Lower lobe of right lung (tissue), 2 donors: ENCODE measurements around the gene NUDT6. TPM values are rescaled to one million over a fixed set of nuclear protein-coding genes. Genes with fewer than 3 reads are reported as not detected.
"Not testable (repeated sequence)": the region's sequence is repeated elsewhere in the genome, so short reads cannot be mapped to it uniquely, and the experiment has no call there.

Experiments used
- ATAC-seq, 2 donors: fragments of 200-7000 bp; cut with Tn5 transposase; one replicate each; pipeline ENCODE4 v1.9.1; 2020 to 2022; ENCODE audit warnings: mild to moderate bottlenecking in 2 of 2, moderate library complexity in 2 of 2
- DNase-seq: peaks from one replicate; pipeline ENCODE4 v3.0.0-alpha.2; 2020
- H3K27ac ChIP-seq: fragments of 200-600 bp; one replicate; pipeline ENCODE4 v1.8.0; 2022
- H3K27me3 ChIP-seq: fragments of 200-600 bp; one replicate; pipeline ENCODE4 v1.8.0; 2022; ENCODE audit warnings: low read depth
- H3K36me3 ChIP-seq: fragments of 200-600 bp; one replicate; pipeline ENCODE4 v1.8.0; 2022; ENCODE audit warnings: mild to moderate bottlenecking
- H3K4me1 ChIP-seq: fragments of 200-600 bp; one replicate; pipeline ENCODE4 v1.8.0; 2022
- H3K4me3 ChIP-seq: fragments of 200-600 bp; one replicate; pipeline ENCODE4 v1.8.0; 2022; ENCODE audit warnings: mild to moderate bottlenecking
- H3K9me3 ChIP-seq: fragments of 200-600 bp; one replicate; pipeline ENCODE4 v1.8.0; 2022
- intact Hi-C: fragments of 100-400 bp; cut with DNase I; formaldehyde crosslinking; loops from one replicate; pipeline ENCODE4 v1.11.0; 2022
- total RNA-seq: library from RNA; stranded (reverse); fragmentation: NEBNext Ultra II Directional; extraction: Animal tissue kit (Norgen Biotek cat#: 25700); gene quantifications from one replicate; pipeline ENCODE4 v1.2.1, GENCODE V29; 2021
- TF ChIP-seq, protein P1 (sequence below): fragments of 200-600 bp; IDR thresholded peaks from one replicate; pipeline ENCODE4 v1.8.0; 2022; ENCODE audit warnings: antibody characterized with exemption, mild to moderate bottlenecking
- donor health status: DM: no; HTN: yes; CAD: no; lungs with severe emphysema.

NUDT6 gene
- total RNA-seq, 1 donor from 2014 or later: 5.3 TPM

DNA sequence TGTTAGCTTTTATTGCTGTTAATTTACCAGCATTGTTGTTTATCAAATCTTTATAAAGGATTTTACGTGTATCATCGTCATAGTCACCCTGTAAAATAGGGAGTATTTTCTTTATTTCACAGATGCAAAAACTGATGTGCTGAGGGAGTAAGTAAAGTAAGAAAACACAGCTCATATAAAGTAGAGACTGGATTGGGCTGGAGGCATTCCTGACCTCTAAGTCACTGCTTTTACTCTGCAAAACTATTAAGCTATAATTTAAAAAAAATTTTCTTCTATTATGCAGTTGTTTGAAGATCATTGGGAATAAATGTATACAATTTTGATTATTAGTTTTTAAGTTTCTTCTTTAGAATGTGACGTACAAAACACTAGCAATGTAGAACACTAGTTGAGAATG, 45.9 kb downstream of the NUDT6 start:
- H3K27me3 ChIP-seq: no peaks in the 10 kb centered on the region
- intact Hi-C loops: no loop called here
- no peak for DNase-seq
- TF ChIP-seq, protein P1, sequence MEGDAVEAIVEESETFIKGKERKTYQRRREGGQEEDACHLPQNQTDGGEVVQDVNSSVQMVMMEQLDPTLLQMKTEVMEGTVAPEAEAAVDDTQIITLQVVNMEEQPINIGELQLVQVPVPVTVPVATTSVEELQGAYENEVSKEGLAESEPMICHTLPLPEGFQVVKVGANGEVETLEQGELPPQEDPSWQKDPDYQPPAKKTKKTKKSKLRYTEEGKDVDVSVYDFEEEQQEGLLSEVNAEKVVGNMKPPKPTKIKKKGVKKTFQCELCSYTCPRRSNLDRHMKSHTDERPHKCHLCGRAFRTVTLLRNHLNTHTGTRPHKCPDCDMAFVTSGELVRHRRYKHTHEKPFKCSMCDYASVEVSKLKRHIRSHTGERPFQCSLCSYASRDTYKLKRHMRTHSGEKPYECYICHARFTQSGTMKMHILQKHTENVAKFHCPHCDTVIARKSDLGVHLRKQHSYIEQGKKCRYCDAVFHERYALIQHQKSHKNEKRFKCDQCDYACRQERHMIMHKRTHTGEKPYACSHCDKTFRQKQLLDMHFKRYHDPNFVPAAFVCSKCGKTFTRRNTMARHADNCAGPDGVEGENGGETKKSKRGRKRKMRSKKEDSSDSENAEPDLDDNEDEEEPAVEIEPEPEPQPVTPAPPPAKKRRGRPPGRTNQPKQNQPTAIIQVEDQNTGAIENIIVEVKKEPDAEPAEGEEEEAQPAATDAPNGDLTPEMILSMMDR: no peak
- no peak for ATAC-seq
- no peak overlapping the region for H3K4me3 ChIP-seq
- H3K36me3 ChIP-seq: no peaks in the 10 kb centered on the region
- H3K9me3 ChIP-seq: no peaks in the 10 kb centered on the region
- no peak overlapping the region for H3K27ac ChIP-seq
- H3K4me1 ChIP-seq: no peaks in the 10 kb centered on the region

DNA sequence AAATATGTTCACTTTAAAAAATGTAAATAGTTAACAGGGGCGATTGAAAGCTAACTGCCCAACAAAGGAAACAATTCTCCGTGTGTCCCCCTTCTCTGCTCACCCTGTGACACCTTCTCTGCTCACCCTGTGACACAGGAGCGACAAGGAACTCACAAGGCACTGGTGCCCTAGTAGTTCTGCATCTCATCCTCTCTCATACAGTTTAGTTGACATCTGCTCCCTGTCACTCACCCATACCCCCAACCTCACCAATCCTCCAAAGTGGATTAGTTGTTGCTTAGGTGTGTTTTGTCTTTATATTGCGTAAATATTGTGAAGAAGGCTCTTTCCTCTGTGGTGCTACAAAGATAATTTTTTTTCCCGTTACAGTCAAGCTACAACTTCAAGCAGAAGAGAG, 46.4 kb downstream of the NUDT6 start:
- Histone ChIP-seq H3K36me3 (no peaks in the 10 kb centered on the region), H3K27ac (no peak overlapping the region), H3K4me1 (no peaks in the 10 kb centered on the region), H3K27me3 (no peaks in the 10 kb centered on the region), H3K4me3 (no peak overlapping the region), H3K9me3 (no peaks in the 10 kb centered on the region)
- intact Hi-C loops: no loop called here
- no peak for DNase-seq
- TF ChIP-seq, protein P1: no peak
- ATAC-seq: no peak

DNA sequence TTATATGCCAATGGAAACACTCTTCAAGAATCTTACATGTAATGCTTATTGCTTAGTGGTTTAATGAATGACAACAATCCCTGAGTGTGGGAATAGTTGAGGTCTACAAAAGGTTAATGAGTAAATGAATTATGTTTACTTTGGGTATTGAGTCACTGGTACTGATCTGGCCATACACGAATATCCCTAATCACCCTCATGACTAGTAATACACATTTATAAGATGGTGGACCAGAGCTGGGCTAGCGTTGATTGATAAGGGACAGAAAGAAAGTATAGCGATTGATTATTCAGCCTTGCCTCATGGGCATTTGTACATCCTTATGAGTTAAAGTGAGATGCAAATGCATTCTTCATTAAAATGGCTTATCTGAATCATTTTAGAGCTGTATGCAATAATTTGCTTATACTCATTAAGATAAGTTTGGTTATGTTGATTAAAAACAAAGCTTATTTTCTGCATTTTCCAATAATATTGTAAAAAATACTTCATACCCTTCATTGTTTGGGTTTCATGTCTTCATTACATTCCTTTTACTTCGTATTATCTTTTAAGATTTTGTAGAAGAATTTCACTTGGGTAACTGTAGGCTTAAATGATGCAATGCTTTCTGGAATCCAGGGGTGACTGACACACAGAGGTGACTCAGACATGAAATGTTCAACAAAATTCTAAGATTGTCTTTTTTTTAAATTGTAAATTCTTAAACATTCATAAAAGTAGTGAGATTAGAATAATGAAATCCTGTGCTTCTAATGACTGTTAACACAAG, 48.4 kb downstream of the NUDT6 start:
- Histone ChIP-seq H3K27ac (no peak overlapping the region), H3K4me1 (no peaks in the 10 kb centered on the region), H3K4me3 (no peak overlapping the region), H3K27me3 (no peaks in the 10 kb centered on the region), H3K36me3 (no peaks in the 10 kb centered on the region), H3K9me3 (no peaks in the 10 kb centered on the region)
- intact Hi-C loops: no loop called here
- ATAC-seq (no peak), DNase-seq (no peak)
- TF ChIP-seq, protein P1: no peak

DNA sequence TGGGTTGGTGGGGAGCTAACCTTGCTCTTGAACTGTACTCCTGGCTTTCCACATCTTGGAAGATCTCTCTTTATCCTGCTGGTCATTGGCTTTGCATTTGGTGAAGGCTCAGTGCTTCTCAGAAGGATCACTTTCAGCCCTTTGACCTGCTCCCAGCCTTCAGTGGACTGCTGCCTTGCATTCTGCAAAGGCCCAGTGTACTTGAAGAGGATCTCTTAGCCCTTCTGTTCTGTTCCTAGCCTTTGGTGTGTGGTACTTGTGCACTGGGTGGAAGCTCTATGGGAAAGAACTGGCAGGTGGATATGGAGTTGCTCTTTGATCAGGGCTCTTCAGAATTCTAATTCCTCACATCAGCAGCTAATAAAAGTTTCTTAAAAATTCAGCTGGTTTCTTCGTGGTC, 49.3 kb downstream of the NUDT6 start:
- Histone ChIP-seq H3K4me3 (no peak overlapping the region), H3K27me3 (no peaks in the 10 kb centered on the region), H3K36me3 (no peaks in the 10 kb centered on the region), H3K9me3 (no peaks in the 10 kb centered on the region), H3K4me1 (no peaks in the 10 kb centered on the region), H3K27ac (no peak overlapping the region)
- intact Hi-C loops: no loop called here
- TF ChIP-seq, protein P1: no peak
- no peak for DNase-seq
- no peak for ATAC-seq

DNA sequence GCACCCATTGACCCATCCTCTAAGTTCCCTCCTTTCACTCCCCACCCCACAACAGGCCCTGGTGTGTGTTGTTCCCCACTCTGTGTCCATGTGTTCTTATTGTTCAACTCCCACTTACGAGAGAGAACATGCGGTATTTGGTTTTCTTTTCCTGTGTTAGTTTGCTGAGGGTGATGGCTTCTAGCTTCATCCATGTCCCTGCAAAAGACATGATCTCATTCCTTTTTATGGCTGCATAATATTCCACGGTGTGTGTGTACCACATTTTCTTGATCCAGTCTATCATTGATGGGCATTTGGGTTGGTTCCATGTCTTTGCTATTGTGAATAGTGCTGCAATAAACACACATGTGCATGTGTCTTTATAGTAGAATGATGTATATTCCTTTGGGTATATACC, 54.2 kb downstream of the NUDT6 start:
- intact Hi-C loops: not testable (repeated sequence)

DNA sequence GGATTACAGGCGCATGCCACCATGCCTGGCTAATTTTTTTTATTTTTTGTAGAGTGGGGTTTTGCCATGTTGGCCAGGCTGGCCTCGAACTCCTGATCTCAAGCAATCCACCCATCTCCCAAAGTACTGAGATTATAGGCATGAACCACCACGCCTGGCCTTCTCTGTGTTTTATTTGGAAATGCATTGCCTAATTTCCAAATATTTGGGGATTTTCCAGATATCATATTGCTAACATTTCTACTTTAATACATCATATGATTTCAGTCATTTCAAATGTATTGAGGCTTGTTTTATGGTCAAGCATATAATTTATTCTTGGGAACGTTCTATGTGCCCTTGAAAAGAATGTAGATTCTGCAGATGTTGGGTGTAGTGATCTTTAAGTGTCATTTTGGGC, 57.0 kb downstream of the NUDT6 start:
- Histone ChIP-seq H3K4me1 (no peaks in the 10 kb centered on the region), H3K27me3 (no peaks in the 10 kb centered on the region), H3K36me3 (no peaks in the 10 kb centered on the region), H3K4me3 (no peak overlapping the region), H3K27ac (no peak overlapping the region), H3K9me3 (no peaks in the 10 kb centered on the region)
- ATAC-seq (no peak), DNase-seq (no peak)
- intact Hi-C loops: no loop called here
- TF ChIP-seq, protein P1: no peak

More for the DNA sequence above, 54.2 kb downstream of the NUDT6 start:
- not testable (repeated sequence) for H3K27me3 ChIP-seq, H3K4me3 ChIP-seq, H3K4me1 ChIP-seq, H3K9me3 ChIP-seq, H3K27ac ChIP-seq, H3K36me3 ChIP-seq, ATAC-seq, DNase-seq
